Globus pallidus (tissue), 1 donor: ENCODE results near the gene ST6GALNAC3.
"Not testable (repeated sequence)": the region's sequence is repeated elsewhere in the genome, so short reads cannot be mapped to it uniquely, and the experiment has no call there.

Source experiments
- DNase-seq: peaks from one replicate; pipeline ENCODE4 v3.0.0-alpha.2; 2015; ENCODE audit warnings: low spot score

ST6GALNAC3 gene

GRCh38 chr1:76073481-76073880 lies 1.1 kb upstream of the ST6GALNAC3 start:
- DNase-seq = no peak

GRCh38 chr1:76075188-76075489 lies 593 bp downstream of the ST6GALNAC3 start:
- DNase-seq = no peak

GRCh38 chr1:76075877-76076276 lies 1.3 kb downstream of the ST6GALNAC3 start:
- no peak for DNase-seq

- DNase-seq = no peak
Observed at GRCh38 chr1:76079475-76080227, 5.1 kb downstream of the ST6GALNAC3 start.

GRCh38 chr1:76080552-76081079 lies 6.1 kb downstream of the ST6GALNAC3 start:
- DNase-seq = no peak

GRCh38 chr1:76082062-76082461 lies 7.5 kb downstream of the ST6GALNAC3 start:
- DNase-seq = no peak

- DNase-seq = peak; percentile 78
Observed at GRCh38 chr1:76083189-76083588, 8.6 kb downstream of the ST6GALNAC3 start.

GRCh38 chr1:76084029-76084627 lies 9.6 kb downstream of the ST6GALNAC3 start:
- DNase-seq = no peak

GRCh38 chr1:76084685-76085084 lies 10.1 kb downstream of the ST6GALNAC3 start:
- DNase-seq = no peak

GRCh38 chr1:76086109-76086508 lies 11.6 kb downstream of the ST6GALNAC3 start:
- no peak for DNase-seq

- DNase-seq = no peak
Observed at GRCh38 chr1:76086597-76086996, 12.1 kb downstream of the ST6GALNAC3 start.

GRCh38 chr1:76090283-76091203 lies 16.0 kb downstream of the ST6GALNAC3 start:
- no peak for DNase-seq

GRCh38 chr1:76092812-76093211 lies 18.3 kb downstream of the ST6GALNAC3 start:
- DNase-seq = no peak

GRCh38 chr1:76093522-76094312 lies 19.2 kb downstream of the ST6GALNAC3 start:
- DNase-seq = no peak

GRCh38 chr1:76095802-76096201 lies 21.3 kb downstream of the ST6GALNAC3 start:
- DNase-seq = no peak

- DNase-seq = not testable (repeated sequence)
Observed at GRCh38 chr1:76097064-76097463, 22.5 kb downstream of the ST6GALNAC3 start.

- no peak for DNase-seq
Observed at GRCh38 chr1:76098845-76099244, 24.3 kb downstream of the ST6GALNAC3 start.

- no peak for DNase-seq
Observed at GRCh38 chr1:76101548-76101947, 27.0 kb downstream of the ST6GALNAC3 start.

GRCh38 chr1:76102046-76102445 lies 27.5 kb downstream of the ST6GALNAC3 start:
- DNase-seq = no peak

GRCh38 chr1:76103034-76103433 lies 28.5 kb downstream of the ST6GALNAC3 start:
- DNase-seq = no peak

- no peak for DNase-seq
Observed at GRCh38 chr1:76105372-76105771, 30.8 kb downstream of the ST6GALNAC3 start.

- no peak for DNase-seq
Observed at GRCh38 chr1:76106251-76106650, 31.7 kb downstream of the ST6GALNAC3 start.
